K562 (cell line): Measurements from ENCODE around the gene CRYBG3. TPM values are rescaled to one million over a fixed set of nuclear protein-coding genes. Genes with fewer than 3 reads are reported as not detected.

ENCODE experiments used
- ASH1L ChIP-seq: fragments of 450-650 bp; IDR thresholded peaks from 2 replicates; pipeline ENCODE4 v1.6.1; 2018; ENCODE audit warnings: borderline replicate concordance, mild to moderate bottlenecking, low read depth; ENCODE audit not compliant: partially characterized antibody
- CBX2 ChIP-seq: fragments of 200-600 bp; sonication (generic); IDR thresholded peaks from one replicate; pipeline ENCODE4 v1.6.1; 2012; ENCODE audit warnings: mild to moderate bottlenecking, low read length, inconsistent platforms; ENCODE audit not compliant: insufficient read depth, poor library complexity, severe bottlenecking
- KLF16 ChIP-seq: IDR thresholded peaks from 2 replicates; pipeline ENCODE4 v1.6.1; 2016; ENCODE audit warnings: antibody characterized with exemption
- RHOXF2B ChIP-seq: fragments of 250-450 bp; sonication (Bioruptor Pico); conservative IDR thresholded peaks from 2 replicates; pipeline ENCODE4 v1.5.1; 2021
- SPI1 ChIP-seq: IDR thresholded peaks from 2 replicates; pipeline ENCODE4 v1.6.1; 2011; ENCODE audit warnings: low read depth, low read length, control low read depth, borderline replicate concordance
- ZBTB17 ChIP-seq: fragments of 450-650 bp; formaldehyde crosslinking; IDR thresholded peaks from 2 replicates; pipeline ENCODE4 v1.4.0; 2020; ENCODE audit warnings: mild to moderate bottlenecking
- ZEB2 ChIP-seq: fragments of 450-650 bp; IDR thresholded peaks from 2 replicates; pipeline ENCODE4 v1.6.1; 2016
- ZFP1 ChIP-seq: fragments of 450-650 bp; formaldehyde crosslinking; IDR thresholded peaks from 2 replicates; pipeline ENCODE4 v1.4.0; 2020; ENCODE audit warnings: mild to moderate bottlenecking, mixed read lengths
- ZNF232 ChIP-seq: sonication (generic); formaldehyde crosslinking; IDR thresholded peaks from 2 replicates; pipeline ENCODE4 v1.8.0; 2022; ENCODE audit warnings: mild to moderate bottlenecking, missing genetic modification reagents
- ZNF316 ChIP-seq: fragments of 450-650 bp; IDR thresholded peaks from 2 replicates; pipeline ENCODE4 v1.6.1; 2016
- polyA plus RNA-seq, 8 experiments: library from polyadenylated mRNA; depleted of rRNA in 4 of 8; stranded (reverse) in 5 of 8; unstranded in 3 of 8; fragments of >200 nt; fragmentation: Nextera tagmentation in 2 of 8; fragmentation: Illumina TruSeq in 1 of 8; extraction: Ambion mirVana in 2 of 8; extraction: Trizol in 1 of 8; gene quantifications; 2 replicates each; pipeline versions ENCODE4 v1.2.1 to v1.2.3, GENCODE V29; 2011 to 2014; ENCODE audit warnings: inconsistent platforms in 1 of 8, missing spikeins in 1 of 8
- total RNA-seq, 7 experiments: library from RNA; depleted of rRNA in 6 of 7; stranded (reverse); fragments of >200 nt in 6 of 7; fragmentation: Illumina TruSeq in 2 of 7; extraction: Trizol in 2 of 7; gene quantifications; 2 replicates each; pipeline versions ENCODE4 v1.2.1 to v1.2.3, GENCODE V29; 2011 to 2021; ENCODE audit warnings: low replicate concordance in 1 of 7
- TF ChIP-seq, protein P1 (sequence below), 2 experiments: fragments of 450-650 bp; formaldehyde crosslinking in 1 of 2; IDR thresholded peaks; 2 replicates each; pipeline versions ENCODE4 v1.4.0 to v1.6.1; 2014 to 2020; ENCODE audit warnings: mild to moderate bottlenecking in 2 of 2, borderline replicate concordance in 1 of 2, low read depth in 1 of 2
- TF ChIP-seq, protein P2 (sequence below): sonication (generic); formaldehyde crosslinking; IDR thresholded peaks from 2 replicates; pipeline ENCODE4 v1.8.0; 2023; ENCODE audit warnings: missing genetic modification reagents, mild to moderate bottlenecking, borderline replicate concordance
- TF ChIP-seq, protein P3 (sequence below): sonication (generic); formaldehyde crosslinking; IDR thresholded peaks from 2 replicates; pipeline ENCODE4 v1.9.0; 2022; ENCODE audit warnings: mild to moderate bottlenecking, missing genetic modification reagents

Gene CRYBG3
- total and polyA plus RNA-seq, 9 of the 15 experiments (the other 6 are each of a cell fraction or from before 2014, with no cell fraction given): 0.08 to 0.72 (median 0.18) TPM

DNA sequence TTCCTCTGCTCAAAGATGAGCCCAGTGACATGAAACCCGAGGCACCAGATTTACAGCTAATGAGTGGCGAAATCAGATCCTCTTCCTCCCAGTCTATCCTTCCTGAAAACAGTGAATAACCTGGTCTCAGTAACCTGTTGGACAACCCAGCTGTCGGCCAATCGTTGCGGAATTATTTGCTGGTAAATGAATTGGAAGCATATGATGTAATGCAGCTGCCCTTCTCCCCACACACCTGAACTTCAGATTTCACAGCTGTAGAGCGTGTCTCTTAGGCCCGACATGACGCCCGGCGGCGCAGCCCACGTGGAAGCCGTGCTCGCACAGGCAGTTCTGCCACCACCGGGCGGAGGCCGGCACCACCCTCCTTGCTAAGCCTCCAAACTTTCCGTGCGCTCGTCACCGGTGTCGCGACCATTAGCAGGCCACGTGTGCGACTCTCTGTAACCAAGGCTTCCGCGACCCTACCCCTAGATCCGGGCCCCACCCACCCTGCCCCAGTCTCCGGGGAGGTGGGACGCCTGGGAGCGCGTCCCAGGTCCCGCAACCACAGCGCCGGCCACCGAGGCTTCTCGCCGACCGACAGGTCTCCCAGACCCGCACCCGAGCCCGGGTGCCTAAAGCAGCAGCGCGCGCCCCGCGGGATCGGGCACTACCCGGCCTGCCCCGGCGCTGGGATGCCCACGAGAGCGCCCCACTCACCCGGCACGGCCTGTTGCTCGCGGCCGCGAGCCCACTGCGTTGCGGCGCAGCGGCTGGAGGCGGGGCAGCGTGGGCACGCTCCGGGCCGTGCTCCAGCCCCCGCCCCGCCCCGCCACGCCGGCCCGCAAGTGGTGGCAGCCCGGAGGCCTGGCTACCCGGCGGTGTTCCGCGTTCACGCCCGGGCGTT lies 150.1 kb downstream of the CRYBG3 start, which contains the start of gene RIOX2 (continued):
- TF ChIP-seq, protein P1, sequence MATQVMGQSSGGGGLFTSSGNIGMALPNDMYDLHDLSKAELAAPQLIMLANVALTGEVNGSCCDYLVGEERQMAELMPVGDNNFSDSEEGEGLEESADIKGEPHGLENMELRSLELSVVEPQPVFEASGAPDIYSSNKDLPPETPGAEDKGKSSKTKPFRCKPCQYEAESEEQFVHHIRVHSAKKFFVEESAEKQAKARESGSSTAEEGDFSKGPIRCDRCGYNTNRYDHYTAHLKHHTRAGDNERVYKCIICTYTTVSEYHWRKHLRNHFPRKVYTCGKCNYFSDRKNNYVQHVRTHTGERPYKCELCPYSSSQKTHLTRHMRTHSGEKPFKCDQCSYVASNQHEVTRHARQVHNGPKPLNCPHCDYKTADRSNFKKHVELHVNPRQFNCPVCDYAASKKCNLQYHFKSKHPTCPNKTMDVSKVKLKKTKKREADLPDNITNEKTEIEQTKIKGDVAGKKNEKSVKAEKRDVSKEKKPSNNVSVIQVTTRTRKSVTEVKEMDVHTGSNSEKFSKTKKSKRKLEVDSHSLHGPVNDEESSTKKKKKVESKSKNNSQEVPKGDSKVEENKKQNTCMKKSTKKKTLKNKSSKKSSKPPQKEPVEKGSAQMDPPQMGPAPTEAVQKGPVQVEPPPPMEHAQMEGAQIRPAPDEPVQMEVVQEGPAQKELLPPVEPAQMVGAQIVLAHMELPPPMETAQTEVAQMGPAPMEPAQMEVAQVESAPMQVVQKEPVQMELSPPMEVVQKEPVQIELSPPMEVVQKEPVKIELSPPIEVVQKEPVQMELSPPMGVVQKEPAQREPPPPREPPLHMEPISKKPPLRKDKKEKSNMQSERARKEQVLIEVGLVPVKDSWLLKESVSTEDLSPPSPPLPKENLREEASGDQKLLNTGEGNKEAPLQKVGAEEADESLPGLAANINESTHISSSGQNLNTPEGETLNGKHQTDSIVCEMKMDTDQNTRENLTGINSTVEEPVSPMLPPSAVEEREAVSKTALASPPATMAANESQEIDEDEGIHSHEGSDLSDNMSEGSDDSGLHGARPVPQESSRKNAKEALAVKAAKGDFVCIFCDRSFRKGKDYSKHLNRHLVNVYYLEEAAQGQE (IDR thresholded peaks at IDR 0.05; ENCODE audit: borderline replicate concordance): no peak
- TF ChIP-seq, protein P1 (CRISPR knock-in tag; IDR thresholded peaks at IDR 0.05; ENCODE audit: low read depth): no peak
- no peak for TF ChIP-seq ZFP1 (CRISPR knock-in tag)
- TF ChIP-seq RHOXF2B: no peak
- no peak for TF ChIP-seq CBX2
- TF ChIP-seq KLF16: no peak
- no peak for TF ChIP-seq ASH1L
- TF ChIP-seq, protein P2, sequence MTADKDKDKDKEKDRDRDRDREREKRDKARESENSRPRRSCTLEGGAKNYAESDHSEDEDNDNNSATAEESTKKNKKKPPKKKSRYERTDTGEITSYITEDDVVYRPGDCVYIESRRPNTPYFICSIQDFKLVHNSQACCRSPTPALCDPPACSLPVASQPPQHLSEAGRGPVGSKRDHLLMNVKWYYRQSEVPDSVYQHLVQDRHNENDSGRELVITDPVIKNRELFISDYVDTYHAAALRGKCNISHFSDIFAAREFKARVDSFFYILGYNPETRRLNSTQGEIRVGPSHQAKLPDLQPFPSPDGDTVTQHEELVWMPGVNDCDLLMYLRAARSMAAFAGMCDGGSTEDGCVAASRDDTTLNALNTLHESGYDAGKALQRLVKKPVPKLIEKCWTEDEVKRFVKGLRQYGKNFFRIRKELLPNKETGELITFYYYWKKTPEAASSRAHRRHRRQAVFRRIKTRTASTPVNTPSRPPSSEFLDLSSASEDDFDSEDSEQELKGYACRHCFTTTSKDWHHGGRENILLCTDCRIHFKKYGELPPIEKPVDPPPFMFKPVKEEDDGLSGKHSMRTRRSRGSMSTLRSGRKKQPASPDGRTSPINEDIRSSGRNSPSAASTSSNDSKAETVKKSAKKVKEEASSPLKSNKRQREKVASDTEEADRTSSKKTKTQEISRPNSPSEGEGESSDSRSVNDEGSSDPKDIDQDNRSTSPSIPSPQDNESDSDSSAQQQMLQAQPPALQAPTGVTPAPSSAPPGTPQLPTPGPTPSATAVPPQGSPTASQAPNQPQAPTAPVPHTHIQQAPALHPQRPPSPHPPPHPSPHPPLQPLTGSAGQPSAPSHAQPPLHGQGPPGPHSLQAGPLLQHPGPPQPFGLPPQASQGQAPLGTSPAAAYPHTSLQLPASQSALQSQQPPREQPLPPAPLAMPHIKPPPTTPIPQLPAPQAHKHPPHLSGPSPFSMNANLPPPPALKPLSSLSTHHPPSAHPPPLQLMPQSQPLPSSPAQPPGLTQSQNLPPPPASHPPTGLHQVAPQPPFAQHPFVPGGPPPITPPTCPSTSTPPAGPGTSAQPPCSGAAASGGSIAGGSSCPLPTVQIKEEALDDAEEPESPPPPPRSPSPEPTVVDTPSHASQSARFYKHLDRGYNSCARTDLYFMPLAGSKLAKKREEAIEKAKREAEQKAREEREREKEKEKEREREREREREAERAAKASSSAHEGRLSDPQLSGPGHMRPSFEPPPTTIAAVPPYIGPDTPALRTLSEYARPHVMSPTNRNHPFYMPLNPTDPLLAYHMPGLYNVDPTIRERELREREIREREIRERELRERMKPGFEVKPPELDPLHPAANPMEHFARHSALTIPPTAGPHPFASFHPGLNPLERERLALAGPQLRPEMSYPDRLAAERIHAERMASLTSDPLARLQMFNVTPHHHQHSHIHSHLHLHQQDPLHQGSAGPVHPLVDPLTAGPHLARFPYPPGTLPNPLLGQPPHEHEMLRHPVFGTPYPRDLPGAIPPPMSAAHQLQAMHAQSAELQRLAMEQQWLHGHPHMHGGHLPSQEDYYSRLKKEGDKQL: no peak
- TF ChIP-seq ZNF316: no peak
- no peak for TF ChIP-seq ZBTB17 (CRISPR knock-in tag)
- no peak for TF ChIP-seq SPI1
- 0 out of 2 replicates have a peak, but pooled peaks have one; percentile 35 for TF ChIP-seq ZEB2
- TF ChIP-seq ZNF232 (CRISPR knock-in tag): no peak
- TF ChIP-seq, protein P3, sequence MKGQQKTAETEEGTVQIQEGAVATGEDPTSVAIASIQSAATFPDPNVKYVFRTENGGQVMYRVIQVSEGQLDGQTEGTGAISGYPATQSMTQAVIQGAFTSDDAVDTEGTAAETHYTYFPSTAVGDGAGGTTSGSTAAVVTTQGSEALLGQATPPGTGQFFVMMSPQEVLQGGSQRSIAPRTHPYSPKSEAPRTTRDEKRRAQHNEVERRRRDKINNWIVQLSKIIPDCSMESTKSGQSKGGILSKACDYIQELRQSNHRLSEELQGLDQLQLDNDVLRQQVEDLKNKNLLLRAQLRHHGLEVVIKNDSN (CRISPR knock-in tag): peak; percentile 43; the same call in 1 of the 2 replicates
